Kidney (tissue), 22 donors: ENCODE measurements around the gene MYMK. TPM values are rescaled to one million over a fixed set of nuclear protein-coding genes. Genes with fewer than 3 reads are reported as not detected.

Source experiments
- DNase-seq, 5 donors: peaks; one replicate each; pipeline ENCODE4 v3.0.0-alpha.2; 2013 to 2020
- FAIRE-seq: peaks from 2 replicates; lab custom pipeline; 2012; peaks lifted over from hg19 to GRCh38; lab: Jason Lieb, UNC
- H3K27ac ChIP-seq, 2 donors: one replicate each; pipeline ENCODE4 v1.7.0; 2013; ENCODE audit warnings: low read depth in 2 of 2, low read length in 2 of 2, inconsistent platforms in 1 of 2
- H3K27me3 ChIP-seq: one replicate; pipeline ENCODE4 v1.7.1; 2013; ENCODE audit warnings: low read length, inconsistent platforms; ENCODE audit not compliant: control insufficient read depth, insufficient read depth
- H3K36me3 ChIP-seq, 3 donors: one replicate each; pipeline versions ENCODE4 v1.7.0 to v1.7.1; 2013; ENCODE audit warnings: low read length in 3 of 3, control low read depth in 1 of 3, inconsistent platforms in 1 of 3; ENCODE audit not compliant: insufficient read depth in 3 of 3, control insufficient read depth in 2 of 3
- H3K4me1 ChIP-seq, 3 donors: one replicate each; pipeline versions ENCODE4 v1.7.0 to v1.7.1; 2013; ENCODE audit warnings: low read length in 3 of 3, inconsistent platforms in 1 of 3, low read depth in 1 of 3; ENCODE audit not compliant: control insufficient read depth in 2 of 3, insufficient read depth in 2 of 3
- H3K4me3 ChIP-seq, 3 donors: one replicate each; pipeline versions ENCODE4 v1.7.0 to v1.8.1; 2013; ENCODE audit warnings: low read length in 3 of 3, control low read depth in 1 of 3, inconsistent platforms in 1 of 3
- H3K9ac ChIP-seq, 3 donors: one replicate each; pipeline versions ENCODE4 v1.7.0 to v1.7.1; 2013; ENCODE audit warnings: low read length in 3 of 3, control low read depth in 1 of 3, inconsistent platforms in 1 of 3
- H3K9me3 ChIP-seq, 3 donors: one replicate each; pipeline versions ENCODE4 v1.7.0 to v1.7.1; 2013; ENCODE audit warnings: low read length in 3 of 3, control low read depth in 1 of 3, inconsistent platforms in 1 of 3; ENCODE audit not compliant: control insufficient read depth in 2 of 3, insufficient read depth in 1 of 3
- CTCF ChIP-seq: IDR thresholded peaks from 3 replicates; pipeline ENCODE4 v1.5.1; 2012; ENCODE audit warnings: mild to moderate bottlenecking, moderate library complexity, borderline replicate concordance; ENCODE audit not compliant: insufficient read depth; ENCODE audit errors: extremely low read depth
- intact Hi-C: fragments of 100-400 bp; cut with DNase I; formaldehyde crosslinking; loops from one replicate; pipeline ENCODE4 v1.11.1; 2022
- long read RNA-seq, 10 donors: library from polyadenylated mRNA in 1 of 10; unstranded in 1 of 10; transcript quantifications; one replicate each; pipeline ENCODE4 v2.0.0 and lab custom pipeline, GENCODE V29; 2021 to 2026
- polyA plus RNA-seq: library from polyadenylated mRNA; stranded (reverse); fragments of 350-450 nt; fragmentation: Illumina TruSeq; extraction: RNeasy Lipid Tissue Mini Kit (QIAGEN cat#74804); gene quantifications from one replicate; pipeline ENCODE4 v1.2.3, GENCODE V29; 2014; ENCODE audit warnings: low read depth, low replicate concordance; ENCODE audit not compliant: insufficient read depth
- total RNA-seq: library from RNA; stranded (reverse); fragmentation: NEBNext Ultra II Directional; extraction: Animal tissue kit (Norgen Biotek cat#: 25700); gene quantifications from one replicate; pipeline ENCODE4 v1.2.1, GENCODE V29; 2021
- donor health status: control.
- donor health status: control.
- donor health status: control.
- donor health status: control.
- donor health status: control.
- donor health status: DM: yes; HTN: yes; CAD: no.
- donor health status: Normal renal cell carcinoma (clear cell type).

The MYMK gene
- total RNA-seq, result not detected
- polyA plus RNA-seq, result not detected
- long read RNA-seq, donor 1, result 0 reads
- long read RNA-seq, donor 2, result 0 reads
- long read RNA-seq, donor 3, result 0 reads
- long read RNA-seq, donor 4, result 0 reads
- long read RNA-seq, donor 5, result 0 reads
- long read RNA-seq, donor 6, result 0 reads
- long read RNA-seq, donor 7, result 0 reads
- long read RNA-seq, donor 8, result 0 reads
- long read RNA-seq, donor 9, result 0 reads
- long read RNA-seq, donor 10, result 0 reads

GRCh38 chr9:133524679-133525228 is at the start of gene MYMK:
Gene MYMK (minus strand): TSS chr9:133524959. CDS start chr9:133524844, 115 bp downstream.
- Histone ChIP-seq H3K27ac (no peak within 1 kb of the TSS), H3K9me3 (no peaks in the 10 kb centered on the region), H3K36me3 (no peaks in the 10 kb centered on the region), H3K9ac (no peak within 1 kb of the TSS), H3K27me3 (no peaks in the 10 kb centered on the region), H3K4me1 (peaks cover 5 to 44% (median 22%) of the 10 kb centered on the region in 3 donors), H3K4me3 (no peak within 1 kb of the TSS)
- DNase-seq (peak in 1 of 5 donors; percentile 43), FAIRE-seq (no peak)
- no peak for TF ChIP-seq CTCF
- intact Hi-C loops, result no loop called here

- no peak overlapping the region for H3K9ac ChIP-seq
- TF ChIP-seq CTCF, result no peak
- no peak overlapping the region for H3K4me3 ChIP-seq
- peak in 1 of 5 donors; percentile 47 for DNase-seq
- H3K27me3 ChIP-seq, result no peaks in the 10 kb centered on the region
- H3K36me3 ChIP-seq, result no peaks in the 10 kb centered on the region
- intact Hi-C loops, result no loop called here
- FAIRE-seq, result no peak
- H3K4me1 ChIP-seq, result peaks cover 0 to 2% (median 0%) of the 10 kb centered on the region in 3 donors
- no peak overlapping the region for H3K27ac ChIP-seq
- no peaks in the 10 kb centered on the region for H3K9me3 ChIP-seq
These were observed 49.2 kb upstream of the MYMK start for GRCh38 chr9:133573791-133574515.

- Histone ChIP-seq H3K27me3 (no peaks in the 10 kb centered on the region), H3K36me3 (no peaks in the 10 kb centered on the region), H3K4me3 (no peak overlapping the region), H3K27ac (no peak overlapping the region), H3K9me3 (no peaks in the 10 kb centered on the region), H3K4me1 (peaks cover 0 to 2% (median 0%) of the 10 kb centered on the region in 3 donors), H3K9ac (no peak overlapping the region)
- no peak for TF ChIP-seq CTCF
- no peak for FAIRE-seq
- intact Hi-C loops, result no loop called here
- DNase-seq, result no peak
These were observed 48.1 kb upstream of the MYMK start for GRCh38 chr9:133572821-133573361.
